Measurements from ENCODE around the gene PPP1R13L.
A peak's percentile ranks its signal among the peaks of the same experiment; 100 is the strongest.

PPP1R13L gene

DNA sequence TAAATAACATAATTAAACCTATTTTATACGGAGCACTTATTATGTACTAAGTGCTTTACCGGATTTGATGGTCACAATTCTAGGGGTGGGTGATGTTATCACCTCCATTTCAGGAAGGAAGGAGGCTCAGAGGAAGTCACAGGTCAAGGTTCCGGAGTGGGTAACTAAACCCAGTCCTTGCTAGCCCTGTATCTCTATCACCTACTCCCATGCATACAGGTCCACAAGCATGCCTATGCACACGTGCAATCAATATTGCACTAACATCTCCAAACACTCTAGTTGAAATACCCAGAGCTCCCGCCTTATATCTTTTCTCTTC is 45.1 kb upstream of the PPP1R13L start:
- peak overlapping the region; percentile 89 for H3K9ac ChIP-seq (ENCODE audit: low read length)
- peak overlapping the region; percentile 77 for H3K4me2 ChIP-seq (ENCODE audit: low read depth, low read length)
- H3K4me3 ChIP-seq (ENCODE audit: low read length): peak overlapping the region; percentile 58
- H2AFZ ChIP-seq (ENCODE audit: low read length): peak overlapping the region; percentile 11; the same call in 1 of the 2 replicates
- no peaks in the 10 kb centered on the region for H3K9me2 ChIP-seq (replicated peaks; ENCODE audit: insufficient read depth, low read length)
- peaks cover 11% of the 10 kb centered on the region for H3K4me1 ChIP-seq (ENCODE audit: low read length)
- H3F3A ChIP-seq (ENCODE audit: insufficient read depth, low read length): peaks cover 29% of the 10 kb centered on the region
- no peaks in the 10 kb centered on the region for H3K27me3 ChIP-seq (replicated peaks; ENCODE audit: insufficient read depth, low read length)
- no peak for DNase-seq
- TF ChIP-seq EZH2phosphoT487 (IDR thresholded peaks at IDR 0.05; ENCODE audit: low read length) (no peak), EZH2 (optimal IDR thresholded peaks at IDR 0.05; ENCODE audit: low read depth, low read length) (no peak)
- TF ChIP-seq, protein P1, sequence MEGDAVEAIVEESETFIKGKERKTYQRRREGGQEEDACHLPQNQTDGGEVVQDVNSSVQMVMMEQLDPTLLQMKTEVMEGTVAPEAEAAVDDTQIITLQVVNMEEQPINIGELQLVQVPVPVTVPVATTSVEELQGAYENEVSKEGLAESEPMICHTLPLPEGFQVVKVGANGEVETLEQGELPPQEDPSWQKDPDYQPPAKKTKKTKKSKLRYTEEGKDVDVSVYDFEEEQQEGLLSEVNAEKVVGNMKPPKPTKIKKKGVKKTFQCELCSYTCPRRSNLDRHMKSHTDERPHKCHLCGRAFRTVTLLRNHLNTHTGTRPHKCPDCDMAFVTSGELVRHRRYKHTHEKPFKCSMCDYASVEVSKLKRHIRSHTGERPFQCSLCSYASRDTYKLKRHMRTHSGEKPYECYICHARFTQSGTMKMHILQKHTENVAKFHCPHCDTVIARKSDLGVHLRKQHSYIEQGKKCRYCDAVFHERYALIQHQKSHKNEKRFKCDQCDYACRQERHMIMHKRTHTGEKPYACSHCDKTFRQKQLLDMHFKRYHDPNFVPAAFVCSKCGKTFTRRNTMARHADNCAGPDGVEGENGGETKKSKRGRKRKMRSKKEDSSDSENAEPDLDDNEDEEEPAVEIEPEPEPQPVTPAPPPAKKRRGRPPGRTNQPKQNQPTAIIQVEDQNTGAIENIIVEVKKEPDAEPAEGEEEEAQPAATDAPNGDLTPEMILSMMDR (IDR thresholded peaks at IDR 0.05; ENCODE audit: low read length): no peak
- no peaks in the 10 kb centered on the region for H3K36me3 ChIP-seq (replicated peaks; ENCODE audit: insufficient read depth, low read length)
- no peaks in the 10 kb centered on the region for H4K20me1 ChIP-seq (ENCODE audit: insufficient read depth, low read length)
- H3K79me2 ChIP-seq (ENCODE audit: low read length): no peaks in the 10 kb centered on the region
- H3K27ac ChIP-seq (ENCODE audit: low read length): peak overlapping the region; percentile 84
- no peaks in the 10 kb centered on the region for H3K9me3 ChIP-seq (replicated peaks; ENCODE audit: insufficient read depth, low read length)

GRCh38 chr19:45448887-45449299 is 44.0 kb upstream of the PPP1R13L start:
- H3K79me2 ChIP-seq (ENCODE audit: low read length): no peaks in the 10 kb centered on the region
- no peaks in the 10 kb centered on the region for H4K20me1 ChIP-seq (ENCODE audit: insufficient read depth, low read length)
- no peaks in the 10 kb centered on the region for H3K27me3 ChIP-seq (replicated peaks; ENCODE audit: insufficient read depth, low read length)
- no peaks in the 10 kb centered on the region for H3K9me3 ChIP-seq (replicated peaks; ENCODE audit: insufficient read depth, low read length)
- no peak overlapping the region for H3K27ac ChIP-seq (ENCODE audit: low read length)
- H3K9ac ChIP-seq (ENCODE audit: low read length): no peak overlapping the region
- peaks cover 18% of the 10 kb centered on the region for H3K4me1 ChIP-seq (ENCODE audit: low read length)
- H3K9me2 ChIP-seq (replicated peaks; ENCODE audit: insufficient read depth, low read length): no peaks in the 10 kb centered on the region
- TF ChIP-seq, protein P1 (IDR thresholded peaks at IDR 0.05; ENCODE audit: low read length): no peak
- TF ChIP-seq EZH2 (optimal IDR thresholded peaks at IDR 0.05; ENCODE audit: low read depth, low read length) (no peak), EZH2phosphoT487 (IDR thresholded peaks at IDR 0.05; ENCODE audit: low read length) (no peak)
- H3F3A ChIP-seq (ENCODE audit: insufficient read depth, low read length): peaks cover 26% of the 10 kb centered on the region
- no peak overlapping the region for H3K4me2 ChIP-seq (ENCODE audit: low read depth, low read length)
- no peak overlapping the region for H2AFZ ChIP-seq (ENCODE audit: low read length)
- H3K36me3 ChIP-seq (replicated peaks; ENCODE audit: insufficient read depth, low read length): no peaks in the 10 kb centered on the region
- no peak for DNase-seq
- no peak overlapping the region for H3K4me3 ChIP-seq (ENCODE audit: low read length)

- Histone ChIP-seq H3K79me2 (ENCODE audit: low read length) (no peaks in the 10 kb centered on the region), H3K36me3 (replicated peaks; ENCODE audit: insufficient read depth, low read length) (no peaks in the 10 kb centered on the region), H3K9me2 (replicated peaks; ENCODE audit: insufficient read depth, low read length) (no peaks in the 10 kb centered on the region), H4K20me1 (ENCODE audit: insufficient read depth, low read length) (no peaks in the 10 kb centered on the region), H3F3A (ENCODE audit: insufficient read depth, low read length) (peaks cover 25% of the 10 kb centered on the region), H3K9me3 (replicated peaks; ENCODE audit: insufficient read depth, low read length) (no peaks in the 10 kb centered on the region), H3K4me2 (ENCODE audit: low read depth, low read length) (no peak overlapping the region), H3K9ac (ENCODE audit: low read length) (no peak overlapping the region), H3K4me1 (ENCODE audit: low read length) (peaks cover 18% of the 10 kb centered on the region), H2AFZ (ENCODE audit: low read length) (no peak overlapping the region), H3K4me3 (ENCODE audit: low read length) (no peak overlapping the region), H3K27ac (ENCODE audit: low read length) (no peak overlapping the region), H3K27me3 (replicated peaks; ENCODE audit: insufficient read depth, low read length) (no peaks in the 10 kb centered on the region)
- no peak for DNase-seq
- TF ChIP-seq, protein P1 (IDR thresholded peaks at IDR 0.05; ENCODE audit: low read length): no peak
- TF ChIP-seq EZH2 (optimal IDR thresholded peaks at IDR 0.05; ENCODE audit: low read depth, low read length): no peak
- TF ChIP-seq EZH2phosphoT487 (IDR thresholded peaks at IDR 0.05; ENCODE audit: low read length): no peak
Observed at GRCh38 chr19:45448425-45448756, 43.5 kb upstream of the PPP1R13L start.

Data from MM.1S (cell line).